Measurements from ENCODE around the gene VPS18.

The VPS18 gene

GRCh38 chr15:40944510-40945296 is 50.5 kb downstream of the VPS18 start:
- H3K9ac ChIP-seq (ENCODE audit: low read depth, low read length, poor library complexity): no peak overlapping the region
- no peak for DNase-seq (ENCODE audit: low spot score)
- H3K4me1 ChIP-seq (ENCODE audit: control insufficient read depth in 2 of 2, insufficient read depth in 1 of 2, low read depth in 1 of 2, low read length in 2 of 2): peaks cover 7 to 10% of the 10 kb centered on the region in 2 donors
- no peak overlapping the region for H2AK5ac ChIP-seq (ENCODE audit: low read depth, low read length)
- no peak overlapping the region for H4K91ac ChIP-seq (ENCODE audit: low read depth, low read length, poor library complexity)
- H4K8ac ChIP-seq (ENCODE audit: low read depth, low read length): no peak overlapping the region
- no peak overlapping the region for H2BK5ac ChIP-seq (ENCODE audit: low read length)
- H2AFZ ChIP-seq (ENCODE audit: low read length): no peak overlapping the region
- WGBS, 2 donors (ENCODE audit: extremely low coverage in 2 of 2, insufficient read length in 2 of 2, insufficient replicate concordance in 1 of 2): no CpG with 5 or more reads among the region's 11 CpGs
- no peak overlapping the region for H2BK12ac ChIP-seq (ENCODE audit: low read length)
- no peaks in the 10 kb centered on the region for H3K36me3 ChIP-seq (replicated peaks in 1 of 2; ENCODE audit: control insufficient read depth in 2 of 2, insufficient read depth in 2 of 2, low read length in 2 of 2)
- no peak overlapping the region for H3K14ac ChIP-seq (ENCODE audit: low read length)
- no peak overlapping the region for H3K4ac ChIP-seq (ENCODE audit: low read length)
- no peak overlapping the region for H3K18ac ChIP-seq (ENCODE audit: low read length)
- H3K4me3 ChIP-seq (ENCODE audit: low read length in 2 of 2): no peak overlapping the region
- H3K9me3 ChIP-seq (replicated peaks in 1 of 2; ENCODE audit: control insufficient read depth in 2 of 2, insufficient read depth in 1 of 2, low read depth in 1 of 2, low read length in 2 of 2): no peaks in the 10 kb centered on the region
- peaks cover 0 to 22% (median 0%) of the 10 kb centered on the region in 3 experiments for H3K27me3 ChIP-seq (ENCODE audit: control insufficient read depth in 3 of 3, insufficient read depth in 3 of 3, low read depth in 1 of 3, low read length in 3 of 3)
- no peak overlapping the region for H3K27ac ChIP-seq (replicated peaks; ENCODE audit: low read length)
- no peak overlapping the region for H2BK120ac ChIP-seq (ENCODE audit: low read depth, low read length)
- no peak overlapping the region for H3K4me2 ChIP-seq (ENCODE audit: insufficient read depth, low read length, poor library complexity, severe bottlenecking)
- H3K79me1 ChIP-seq (ENCODE audit: low read depth, low read length): no peaks in the 10 kb centered on the region
- H2BK15ac ChIP-seq (ENCODE audit: low read length): no peak overlapping the region
- H3K23ac ChIP-seq (ENCODE audit: low read depth, low read length, poor library complexity): no peak overlapping the region

- Histone ChIP-seq H3K9ac (ENCODE audit: low read depth, low read length, poor library complexity) (no peak overlapping the region), H4K91ac (ENCODE audit: low read depth, low read length, poor library complexity) (no peak overlapping the region), H3K27me3 (ENCODE audit: control insufficient read depth in 3 of 3, insufficient read depth in 3 of 3, low read depth in 1 of 3, low read length in 3 of 3) (peaks cover 0 to 37% (median 0%) of the 10 kb centered on the region in 3 experiments), H3K23ac (ENCODE audit: low read depth, low read length, poor library complexity) (no peak overlapping the region), H3K27ac (replicated peaks; ENCODE audit: low read length) (no peak overlapping the region), H3K9me3 (replicated peaks in 1 of 2; ENCODE audit: control insufficient read depth in 2 of 2, insufficient read depth in 1 of 2, low read depth in 1 of 2, low read length in 2 of 2) (no peaks in the 10 kb centered on the region), H3K4me1 (ENCODE audit: control insufficient read depth in 2 of 2, insufficient read depth in 1 of 2, low read depth in 1 of 2, low read length in 2 of 2) (no peaks in the 10 kb centered on the region), H3K79me1 (ENCODE audit: low read depth, low read length) (peaks cover 4% of the 10 kb centered on the region), H2AK5ac (ENCODE audit: low read depth, low read length) (no peak overlapping the region), H2AFZ (ENCODE audit: low read length) (no peak overlapping the region), H2BK15ac (ENCODE audit: low read length) (no peak overlapping the region), H2BK5ac (ENCODE audit: low read length) (no peak overlapping the region), H3K18ac (ENCODE audit: low read length) (no peak overlapping the region), H4K8ac (ENCODE audit: low read depth, low read length) (no peak overlapping the region), H3K36me3 (replicated peaks in 1 of 2; ENCODE audit: control insufficient read depth in 2 of 2, insufficient read depth in 2 of 2, low read length in 2 of 2) (no peaks in the 10 kb centered on the region), H3K4me2 (ENCODE audit: insufficient read depth, low read length, poor library complexity, severe bottlenecking) (no peak overlapping the region), H3K14ac (ENCODE audit: low read length) (no peak overlapping the region), H2BK120ac (ENCODE audit: low read depth, low read length) (no peak overlapping the region), H3K4ac (ENCODE audit: low read length) (no peak overlapping the region), H3K4me3 (ENCODE audit: low read length in 2 of 2) (no peak overlapping the region), H2BK12ac (ENCODE audit: low read length) (no peak overlapping the region)
- no peak for DNase-seq (ENCODE audit: low spot score)
- WGBS, 2 donors (ENCODE audit: extremely low coverage in 2 of 2, insufficient read length in 2 of 2, insufficient replicate concordance in 1 of 2): no CpG with 5 or more reads among the region's 21 CpGs
Measured at GRCh38 chr15:40948706-40949473, 54.6 kb downstream of the VPS18 start.

GRCh38 chr15:40949756-40950207 is 55.5 kb downstream of the VPS18 start:
- Histone ChIP-seq H2BK120ac (ENCODE audit: low read depth, low read length) (no peak overlapping the region), H2AK5ac (ENCODE audit: low read depth, low read length) (no peak overlapping the region), H3K9ac (ENCODE audit: low read depth, low read length, poor library complexity) (no peak overlapping the region), H3K36me3 (replicated peaks in 1 of 2; ENCODE audit: control insufficient read depth in 2 of 2, insufficient read depth in 2 of 2, low read length in 2 of 2) (no peaks in the 10 kb centered on the region), H2BK5ac (ENCODE audit: low read length) (no peak overlapping the region), H3K18ac (ENCODE audit: low read length) (no peak overlapping the region), H3K27ac (replicated peaks; ENCODE audit: low read length) (no peak overlapping the region), H4K91ac (ENCODE audit: low read depth, low read length, poor library complexity) (no peak overlapping the region), H2AFZ (ENCODE audit: low read length) (no peak overlapping the region), H3K79me1 (ENCODE audit: low read depth, low read length) (peaks cover 4% of the 10 kb centered on the region), H3K4ac (ENCODE audit: low read length) (no peak overlapping the region), H3K23ac (ENCODE audit: low read depth, low read length, poor library complexity) (no peak overlapping the region), H2BK12ac (ENCODE audit: low read length) (no peak overlapping the region), H3K27me3 (ENCODE audit: control insufficient read depth in 3 of 3, insufficient read depth in 3 of 3, low read depth in 1 of 3, low read length in 3 of 3) (peaks cover 0 to 37% (median 0%) of the 10 kb centered on the region in 3 experiments), H3K9me3 (replicated peaks in 1 of 2; ENCODE audit: control insufficient read depth in 2 of 2, insufficient read depth in 1 of 2, low read depth in 1 of 2, low read length in 2 of 2) (no peaks in the 10 kb centered on the region), H3K4me3 (ENCODE audit: low read length in 2 of 2) (no peak overlapping the region), H3K4me2 (ENCODE audit: insufficient read depth, low read length, poor library complexity, severe bottlenecking) (no peak overlapping the region), H2BK15ac (ENCODE audit: low read length) (no peak overlapping the region), H3K14ac (ENCODE audit: low read length) (no peak overlapping the region), H3K4me1 (ENCODE audit: control insufficient read depth in 2 of 2, insufficient read depth in 1 of 2, low read depth in 1 of 2, low read length in 2 of 2) (peaks cover 0 to 2% of the 10 kb centered on the region in 2 donors), H4K8ac (ENCODE audit: low read depth, low read length) (no peak overlapping the region)
- WGBS, 2 donors (ENCODE audit: extremely low coverage in 2 of 2, insufficient read length in 2 of 2, insufficient replicate concordance in 1 of 2): no CpG with 5 or more reads among the region's 7 CpGs
- no peak for DNase-seq (ENCODE audit: low spot score)

- Histone ChIP-seq H3K9ac (ENCODE audit: low read depth, low read length, poor library complexity) (no peak overlapping the region), H3K23ac (ENCODE audit: low read depth, low read length, poor library complexity) (no peak overlapping the region), H2BK120ac (ENCODE audit: low read depth, low read length) (no peak overlapping the region), H3K18ac (ENCODE audit: low read length) (no peak overlapping the region), H2AFZ (ENCODE audit: low read length) (no peak overlapping the region), H3K4ac (ENCODE audit: low read length) (no peak overlapping the region), H2BK5ac (ENCODE audit: low read length) (no peak overlapping the region), H2BK12ac (ENCODE audit: low read length) (no peak overlapping the region), H3K27ac (replicated peaks; ENCODE audit: low read length) (no peak overlapping the region), H3K27me3 (ENCODE audit: control insufficient read depth in 3 of 3, insufficient read depth in 3 of 3, low read depth in 1 of 3, low read length in 3 of 3) (peaks cover 0 to 37% (median 0%) of the 10 kb centered on the region in 3 experiments), H3K4me2 (ENCODE audit: insufficient read depth, low read length, poor library complexity, severe bottlenecking) (no peak overlapping the region), H3K36me3 (replicated peaks in 1 of 2; ENCODE audit: control insufficient read depth in 2 of 2, insufficient read depth in 2 of 2, low read length in 2 of 2) (peaks cover 0 to 8% of the 10 kb centered on the region in 2 donors), H3K79me1 (ENCODE audit: low read depth, low read length) (peaks cover 4% of the 10 kb centered on the region), H3K4me3 (ENCODE audit: low read length in 2 of 2) (no peak overlapping the region), H4K91ac (ENCODE audit: low read depth, low read length, poor library complexity) (no peak overlapping the region), H3K14ac (ENCODE audit: low read length) (no peak overlapping the region), H3K4me1 (ENCODE audit: control insufficient read depth in 2 of 2, insufficient read depth in 1 of 2, low read depth in 1 of 2, low read length in 2 of 2) (peaks cover 0 to 2% of the 10 kb centered on the region in 2 donors), H4K8ac (ENCODE audit: low read depth, low read length) (no peak overlapping the region), H3K9me3 (replicated peaks in 1 of 2; ENCODE audit: control insufficient read depth in 2 of 2, insufficient read depth in 1 of 2, low read depth in 1 of 2, low read length in 2 of 2) (no peaks in the 10 kb centered on the region), H2BK15ac (ENCODE audit: low read length) (no peak overlapping the region), H2AK5ac (ENCODE audit: low read depth, low read length) (no peak overlapping the region)
- WGBS, 2 donors (ENCODE audit: extremely low coverage in 2 of 2, insufficient read length in 2 of 2, insufficient replicate concordance in 1 of 2): no CpG with 5 or more reads among the region's 4 CpGs
- no peak for DNase-seq (ENCODE audit: low spot score)
Measured at GRCh38 chr15:40951764-40952163, 57.5 kb downstream of the VPS18 start.
